Left renal pelvis (tissue), 4 donors: Measurements from ENCODE around the gene MEG3. TPM values are rescaled to one million over a fixed set of nuclear protein-coding genes. Genes with fewer than 3 reads are reported as not detected.

Experiments used
- DNase-seq, 4 donors: peaks; one replicate each; pipeline ENCODE4 v3.0.0-alpha.2; 2013; ENCODE audit warnings: low read depth in 4 of 4, low spot score in 3 of 4
- polyA plus RNA-seq, 4 donors: library from polyadenylated mRNA; unstranded; fragments of 120-200 nt; gene quantifications; one replicate each; pipeline ENCODE4 v1.2.1, GENCODE V29; 2013; ENCODE audit not compliant: insufficient read length in 4 of 4

The MEG3 gene
- polyA plus RNA-seq, 4 donors, result 90.4 to 218 (median 152) TPM

DNA sequence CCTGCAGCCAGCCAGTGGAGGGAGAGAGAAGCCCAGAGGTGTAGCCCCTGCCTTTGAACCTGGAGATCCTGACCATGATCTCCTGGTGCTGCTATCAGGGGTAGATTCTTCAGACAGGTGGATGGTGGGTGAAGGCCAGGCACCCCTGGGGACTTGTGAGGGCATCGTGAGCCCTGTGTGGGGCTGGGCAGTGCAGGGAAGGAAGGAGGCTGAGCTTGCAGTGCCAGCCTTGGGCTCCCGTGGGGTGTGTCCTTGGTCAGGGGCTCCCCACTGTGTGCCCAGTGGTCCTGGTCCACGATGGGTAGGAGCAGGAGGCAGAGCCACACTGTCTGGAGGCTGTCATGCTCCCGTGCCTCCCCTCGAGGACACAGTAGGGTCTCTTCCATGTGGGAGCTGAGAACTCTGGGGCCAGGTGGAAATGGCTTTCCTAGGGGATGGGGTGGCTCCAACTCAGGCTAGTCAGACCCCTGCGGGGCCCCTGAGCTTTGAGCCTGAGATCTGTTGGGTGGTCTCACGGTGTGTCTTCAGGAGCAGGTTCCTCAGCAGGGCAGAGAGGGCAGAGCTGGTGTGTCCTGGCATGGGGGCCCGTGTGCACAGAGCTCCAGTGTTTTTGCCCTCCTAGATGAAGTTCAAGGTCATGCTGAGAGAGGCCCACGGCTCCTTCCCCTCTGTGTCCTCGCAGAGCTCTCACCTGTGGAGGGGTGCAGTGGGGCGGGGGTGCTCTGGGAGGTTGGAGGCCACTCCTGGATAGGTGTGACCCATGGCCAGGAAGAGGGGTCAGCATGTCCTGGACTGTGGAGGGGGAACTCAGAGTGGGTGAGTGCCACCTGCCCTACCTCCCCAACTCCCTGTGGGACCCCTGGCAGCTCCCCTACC lies 52.6 kb downstream of the MEG3 start:
- no peak for DNase-seq

GRCh38 chr14:100879194-100879593 lies 53.3 kb downstream of the MEG3 start:
- DNase-seq, result no peak

DNA sequence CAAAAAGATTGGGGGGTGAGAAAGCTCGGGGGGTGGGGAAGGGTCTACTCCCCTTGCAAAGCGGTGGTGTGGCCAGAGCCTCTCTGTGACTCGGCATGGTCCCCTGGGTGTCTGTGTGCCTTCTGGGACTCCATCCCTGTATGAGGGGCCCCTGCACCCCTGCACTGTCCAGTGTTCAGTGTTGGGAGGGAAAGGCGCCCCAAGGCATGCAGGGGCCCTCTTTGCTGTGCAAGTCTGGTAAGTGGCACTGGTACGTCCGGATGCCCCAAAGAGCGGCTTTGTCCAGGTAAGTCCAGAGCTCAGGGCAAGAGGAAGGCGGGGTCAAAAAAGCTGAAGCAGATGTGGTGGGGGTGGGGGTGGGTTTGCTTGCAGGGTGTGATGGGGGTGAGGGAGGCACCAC lies 53.9 kb downstream of the MEG3 start:
- DNase-seq, result no peak

GRCh38 chr14:100880271-100881101 lies 54.6 kb downstream of the MEG3 start:
- no peak for DNase-seq

GRCh38 chr14:100881211-100882025 lies 55.5 kb downstream of the MEG3 start:
- DNase-seq, result no peak

DNA sequence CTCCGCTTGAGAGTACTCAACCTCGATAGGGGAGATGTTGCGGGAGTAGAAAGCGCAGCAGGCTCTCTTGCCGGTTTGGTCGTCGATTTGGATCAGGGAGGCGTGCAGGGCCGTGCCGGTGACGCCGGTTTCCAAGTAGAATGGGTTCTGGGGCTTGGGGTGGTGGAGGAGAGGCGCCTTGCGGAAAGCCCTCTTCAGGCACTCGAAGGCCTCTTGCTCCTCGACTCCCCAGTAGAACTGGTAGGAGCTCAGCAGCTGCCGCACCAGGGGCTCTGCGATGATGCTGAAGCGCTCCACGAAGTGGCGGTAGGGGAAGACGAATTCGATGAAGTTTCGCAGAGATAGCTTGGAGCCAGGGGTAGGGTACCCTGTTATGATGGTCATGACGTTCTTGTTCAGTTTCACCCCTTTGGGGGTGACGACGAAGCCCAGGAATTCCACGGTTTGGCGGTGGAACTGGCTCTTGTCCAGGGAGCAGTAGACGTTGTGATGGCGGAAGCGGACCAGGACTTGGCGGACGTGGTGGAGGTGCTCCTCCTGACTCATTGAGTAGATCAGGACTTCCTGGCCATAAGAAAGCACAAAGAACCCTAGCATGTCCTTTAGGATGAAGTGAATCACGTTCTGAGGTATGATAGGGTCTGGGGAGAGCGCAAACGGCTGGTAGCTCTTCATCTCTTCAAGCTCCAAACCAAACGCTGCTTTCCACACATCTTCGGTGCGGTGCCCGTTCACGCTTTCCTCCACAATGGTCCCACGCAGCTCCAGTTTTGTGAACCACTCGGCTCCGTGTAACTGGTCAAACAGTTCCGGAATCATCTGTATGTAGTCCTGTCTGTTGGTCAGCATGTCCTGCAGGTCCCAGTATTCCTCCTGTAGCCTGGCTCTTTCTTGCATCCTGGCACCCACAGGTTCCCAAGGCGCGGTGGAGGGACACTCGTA lies 56.4 kb downstream of the MEG3 start:
- DNase-seq, result no peak

GRCh38 chr14:100882991-100883788 lies 57.3 kb downstream of the MEG3 start:
- no peak for DNase-seq

DNA sequence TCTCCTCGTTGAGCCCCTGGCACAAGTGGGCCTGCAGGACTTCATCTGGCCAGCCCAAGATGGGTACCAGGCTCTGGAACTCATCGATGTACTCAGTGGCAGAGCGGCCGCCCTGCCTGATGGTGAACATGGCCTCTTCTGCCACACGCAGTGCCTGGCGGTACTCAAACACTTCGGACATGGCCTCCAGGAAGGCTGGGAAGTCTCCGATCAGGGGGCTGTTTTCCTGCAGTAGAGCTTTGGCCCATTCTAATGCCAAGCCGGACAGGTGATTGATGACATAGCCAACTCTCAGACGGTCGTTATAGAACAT lies 57.8 kb downstream of the MEG3 start:
- no peak for DNase-seq

- no peak for DNase-seq
Measured at GRCh38 chr14:100884456-100884855, 58.5 kb downstream of the MEG3 start.

DNA sequence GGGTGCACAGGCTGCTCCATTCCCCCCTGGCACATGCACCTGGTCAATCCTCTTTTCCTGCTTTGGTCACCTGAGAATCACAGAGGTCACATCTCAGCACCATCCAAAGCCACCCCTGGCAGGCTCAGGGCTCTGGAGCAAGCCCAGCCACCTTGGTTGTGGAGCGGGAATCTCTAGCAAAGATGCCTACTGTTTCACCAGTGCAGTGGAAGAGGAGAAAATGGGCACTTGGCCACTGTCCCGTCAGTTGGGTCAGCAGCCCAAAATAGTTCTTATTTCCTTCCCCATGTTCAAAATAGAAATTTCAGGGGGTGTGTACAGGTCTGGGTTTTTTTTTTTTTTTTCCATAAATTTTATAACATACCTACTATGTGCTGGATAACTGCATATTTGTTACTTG lies 59.3 kb downstream of the MEG3 start:
- DNase-seq, result no peak

DNA sequence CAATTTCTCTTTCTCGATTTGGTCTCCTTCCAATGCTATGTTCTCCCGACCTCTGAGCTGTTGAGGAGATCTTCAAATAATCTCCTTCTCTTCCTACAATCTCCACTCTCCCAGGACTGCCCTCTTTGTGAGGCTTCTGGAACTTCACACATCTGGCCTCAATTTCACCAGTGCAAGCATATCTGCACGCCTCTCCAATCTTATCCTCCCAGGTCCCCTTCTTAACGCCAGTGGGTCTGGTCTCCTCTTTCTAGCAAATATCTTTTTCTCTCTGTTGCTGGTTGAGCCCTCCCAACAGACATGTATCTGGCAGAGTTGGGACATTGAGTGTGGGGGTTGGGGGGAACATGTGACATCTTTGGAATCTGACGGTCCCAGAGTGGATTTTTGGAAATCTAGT lies 59.7 kb downstream of the MEG3 start:
- DNase-seq, result no peak

DNA sequence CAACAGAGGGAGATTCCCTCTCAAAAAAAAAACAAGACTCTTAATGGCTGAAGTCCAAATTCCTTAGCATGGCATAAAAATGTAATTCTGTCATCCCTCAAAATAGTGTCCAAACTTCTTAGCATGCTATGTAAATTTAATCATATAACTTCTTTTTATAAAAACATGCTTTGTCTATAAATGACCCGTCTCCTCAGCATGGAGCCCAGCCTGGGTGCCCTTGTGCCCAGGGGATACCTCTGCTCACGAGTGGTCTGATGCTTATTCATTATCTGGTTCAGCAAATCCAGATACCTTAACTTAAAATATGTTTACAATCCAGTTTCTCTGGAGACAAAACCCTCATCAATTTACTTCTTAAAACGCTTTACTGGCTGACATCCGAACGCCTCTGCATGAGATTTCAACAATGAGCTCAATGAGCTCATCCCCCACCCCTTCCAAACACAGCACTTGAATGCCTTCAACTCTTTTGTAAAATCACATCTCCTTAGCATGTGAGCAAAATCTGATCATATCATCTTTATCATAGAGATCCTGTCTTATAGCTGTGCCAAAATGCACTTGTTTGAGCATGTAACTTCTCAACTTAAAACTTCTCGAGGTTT lies 61.9 kb downstream of the MEG3 start:
- no peak for DNase-seq

- no peak for DNase-seq
Measured at GRCh38 chr14:100888789-100889315, 62.9 kb downstream of the MEG3 start.

DNA sequence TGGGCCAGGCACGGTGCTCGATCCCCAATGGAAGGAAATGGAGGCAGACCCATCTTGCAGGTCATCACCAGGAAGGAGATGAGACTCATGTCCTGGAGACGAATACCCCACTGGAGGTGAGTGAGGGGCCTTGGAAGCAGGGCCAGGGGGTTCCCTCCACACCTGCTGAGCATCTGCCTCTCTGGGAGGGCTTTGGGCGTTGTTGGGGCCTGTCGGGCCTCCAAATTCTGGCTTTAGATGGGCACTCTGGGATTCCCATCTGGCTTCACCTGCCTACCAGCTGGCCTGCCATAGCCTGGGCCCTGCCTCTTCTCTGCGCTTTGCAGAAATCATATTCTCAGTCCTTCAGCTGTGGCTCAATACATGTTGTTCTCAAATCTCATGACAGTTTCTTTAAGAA lies 63.7 kb downstream of the MEG3 start:
- no peak for DNase-seq

DNA sequence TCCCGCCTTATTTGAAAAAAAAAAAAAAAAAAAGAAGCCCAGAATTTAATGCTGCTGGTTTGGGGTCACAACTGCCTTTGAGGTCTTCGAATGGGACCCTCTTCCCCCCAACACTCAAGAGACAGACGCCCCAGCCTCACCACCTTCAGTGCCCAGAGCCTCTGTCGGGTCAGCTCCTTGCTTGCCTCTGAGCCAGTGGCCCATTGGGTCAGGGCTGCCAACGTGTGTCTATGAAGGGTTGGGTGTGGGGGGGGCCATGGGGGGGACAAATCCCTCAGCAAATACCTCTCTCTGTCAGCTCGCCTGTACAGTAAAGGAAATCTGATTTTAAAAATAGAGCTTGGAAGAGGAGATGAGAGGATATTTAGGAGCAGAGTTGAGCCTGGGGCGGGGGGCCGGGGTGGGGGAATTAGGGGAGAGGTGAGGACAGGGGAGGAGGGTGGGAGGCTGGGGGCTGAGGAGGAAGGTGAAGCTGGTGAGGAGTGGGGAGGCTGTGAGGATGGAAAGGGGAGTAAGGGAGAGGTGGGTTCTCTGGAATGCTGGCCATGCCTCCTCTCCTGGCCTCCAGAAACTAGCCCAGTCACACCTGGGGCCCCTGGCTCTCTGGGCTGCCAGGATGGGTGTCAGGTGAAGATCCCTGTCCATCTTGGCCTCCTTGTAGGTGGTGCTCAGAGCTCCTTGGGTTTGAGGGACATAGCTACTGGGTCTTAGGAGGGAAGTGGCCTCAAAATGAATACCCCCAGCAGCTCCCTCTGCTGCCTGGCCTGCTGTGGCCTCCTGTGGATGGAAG lies 64.3 kb downstream of the MEG3 start:
- DNase-seq, result no peak

- DNase-seq, result no peak
Measured at GRCh38 chr14:100891051-100891450, 65.1 kb downstream of the MEG3 start.

- no peak for DNase-seq
Measured at GRCh38 chr14:100891501-100892445, 65.9 kb downstream of the MEG3 start.
